Central memory CD4-positive, alpha-beta T cell (primary cell): ENCODE results near the gene LYL1.
"Not testable (repeated sequence)": the region's sequence is repeated elsewhere in the genome, so short reads cannot be mapped to it uniquely, and the experiment has no call there.

Source experiments
- DNase-seq: peaks from one replicate; pipeline ENCODE4 v3.0.0; 2022
- total RNA-seq, 3 experiments: gene quantifications; one replicate each; lab custom pipeline; 2026; lab: John Stamatoyannopoulos, UW

LYL1 gene
- total RNA-seq = 2.8 to 13.1 (median 6.8) reads per million in 3 experiments

DNA sequence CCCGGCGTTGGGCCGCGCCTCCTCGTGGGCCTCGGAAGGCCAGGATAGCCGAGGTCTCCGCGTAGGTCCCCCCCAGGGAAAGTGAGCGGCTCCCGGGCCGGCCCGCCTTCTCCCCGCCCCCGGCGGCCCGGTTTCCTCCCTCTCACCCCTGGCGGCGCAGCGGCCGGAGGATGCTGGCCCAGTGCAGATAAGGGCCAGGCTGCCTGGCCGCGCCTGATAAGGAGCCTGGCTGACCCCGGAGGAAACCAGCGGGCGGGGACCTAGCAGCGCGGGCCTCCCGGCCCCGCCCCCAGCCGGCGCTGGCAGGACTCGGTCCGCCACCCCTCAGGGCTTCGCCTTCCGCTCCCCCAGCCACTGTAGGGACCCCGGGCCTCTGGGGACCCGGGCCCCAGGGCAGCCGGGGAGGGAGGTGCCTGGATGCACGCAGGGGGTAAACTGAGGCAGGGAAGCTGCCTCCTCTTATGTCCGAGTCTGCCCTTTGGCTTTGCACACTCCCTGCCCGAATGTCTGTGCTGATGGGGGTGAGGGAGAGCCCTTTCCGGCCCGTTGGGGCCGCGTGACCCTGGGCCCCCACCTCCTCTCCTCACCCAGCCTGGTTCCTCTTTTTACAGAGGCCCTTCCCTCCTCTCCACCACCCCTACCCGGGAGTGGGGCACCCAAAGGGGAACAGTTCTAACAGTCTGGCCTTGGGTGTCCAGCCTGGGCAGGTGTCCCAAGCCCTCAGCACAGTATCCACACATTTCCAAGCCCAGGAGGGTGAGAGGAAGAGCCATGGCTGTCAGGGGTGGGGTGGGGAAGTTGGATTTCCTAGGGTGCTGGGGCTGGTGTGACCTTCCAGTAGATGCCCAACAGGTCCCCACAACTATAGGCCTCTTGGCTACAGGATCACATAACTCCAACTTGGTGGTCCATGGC lies at the start of gene LYL1:
Gene LYL1, minus strand, starts transcription at position 193 of the 915 bp plus-strand sequence. CDS start 1,687 bp downstream, outside the sequence.
- no peak for DNase-seq

DNA sequence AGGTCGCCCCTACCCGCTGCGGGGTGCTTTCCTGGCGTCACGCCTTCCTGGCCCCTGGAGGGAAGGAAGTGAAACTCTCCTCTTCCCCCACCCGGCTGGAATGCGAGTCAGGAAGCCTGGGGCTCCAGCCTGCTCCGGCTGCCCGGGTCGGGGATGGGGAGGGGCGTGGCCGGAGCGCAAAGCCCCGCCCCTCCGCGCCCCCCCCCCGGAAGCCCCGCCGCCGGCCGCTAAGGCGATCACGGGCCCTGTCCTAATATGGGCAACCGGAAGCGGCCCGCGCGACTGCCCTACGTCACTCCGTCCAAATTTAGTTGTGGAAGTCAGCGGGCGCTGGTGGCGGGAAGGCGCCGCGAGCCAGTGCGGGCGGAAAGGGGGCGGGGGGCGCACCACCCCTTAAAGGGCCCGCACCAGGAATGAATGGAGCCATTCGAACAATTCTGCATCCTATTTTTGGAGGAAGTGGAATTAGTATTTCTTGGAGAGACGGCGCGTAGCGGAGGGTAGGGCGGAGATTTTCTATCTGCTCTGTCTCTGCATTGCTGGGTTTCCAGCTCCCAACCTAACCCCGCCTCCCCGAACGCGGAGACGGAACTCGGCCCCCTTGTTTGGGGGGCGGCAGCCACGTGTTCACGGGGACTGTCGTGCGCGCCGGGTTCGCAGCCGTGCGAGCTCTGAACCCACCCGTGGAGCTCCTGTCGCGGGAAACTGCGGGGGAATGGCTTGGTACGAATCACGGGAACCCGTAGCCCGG lies 49.1 kb upstream of the LYL1 start:
- DNase-seq = peak; percentile 95

DNA sequence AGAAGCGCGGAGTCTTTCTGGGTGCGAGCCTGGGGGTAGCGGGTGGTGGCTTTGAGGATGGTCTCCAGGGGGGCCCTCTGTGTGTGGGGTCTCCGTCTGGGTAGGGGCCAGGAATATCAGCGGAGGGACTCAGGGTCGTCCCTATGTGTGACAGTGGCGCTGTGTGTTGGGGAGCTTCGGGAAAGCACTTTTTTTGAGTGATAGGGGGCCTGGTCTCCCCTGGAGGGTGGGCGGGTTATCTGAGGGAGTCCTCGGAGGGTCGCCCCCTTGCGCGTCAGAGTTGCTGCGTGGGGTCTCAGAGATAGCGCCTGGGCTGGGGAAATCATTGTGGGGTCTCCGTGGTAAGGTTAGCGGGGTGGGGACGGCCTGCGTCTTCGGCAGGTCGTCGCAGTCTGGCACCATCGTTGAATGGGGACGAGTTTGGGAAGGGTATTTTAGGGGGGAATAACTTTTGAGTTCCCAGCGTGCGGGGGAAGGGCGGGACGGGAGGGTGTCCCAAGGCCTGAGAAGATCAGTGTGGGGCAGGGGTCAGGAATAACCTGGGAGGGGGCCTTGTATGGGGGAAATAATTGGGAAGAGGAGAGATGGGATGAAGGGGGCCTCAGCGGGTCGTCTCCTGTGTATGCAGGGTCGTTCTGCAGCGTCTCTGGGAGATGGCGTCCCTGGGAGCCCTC lies 48.4 kb upstream of the LYL1 start:
- DNase-seq = no peak

DNA sequence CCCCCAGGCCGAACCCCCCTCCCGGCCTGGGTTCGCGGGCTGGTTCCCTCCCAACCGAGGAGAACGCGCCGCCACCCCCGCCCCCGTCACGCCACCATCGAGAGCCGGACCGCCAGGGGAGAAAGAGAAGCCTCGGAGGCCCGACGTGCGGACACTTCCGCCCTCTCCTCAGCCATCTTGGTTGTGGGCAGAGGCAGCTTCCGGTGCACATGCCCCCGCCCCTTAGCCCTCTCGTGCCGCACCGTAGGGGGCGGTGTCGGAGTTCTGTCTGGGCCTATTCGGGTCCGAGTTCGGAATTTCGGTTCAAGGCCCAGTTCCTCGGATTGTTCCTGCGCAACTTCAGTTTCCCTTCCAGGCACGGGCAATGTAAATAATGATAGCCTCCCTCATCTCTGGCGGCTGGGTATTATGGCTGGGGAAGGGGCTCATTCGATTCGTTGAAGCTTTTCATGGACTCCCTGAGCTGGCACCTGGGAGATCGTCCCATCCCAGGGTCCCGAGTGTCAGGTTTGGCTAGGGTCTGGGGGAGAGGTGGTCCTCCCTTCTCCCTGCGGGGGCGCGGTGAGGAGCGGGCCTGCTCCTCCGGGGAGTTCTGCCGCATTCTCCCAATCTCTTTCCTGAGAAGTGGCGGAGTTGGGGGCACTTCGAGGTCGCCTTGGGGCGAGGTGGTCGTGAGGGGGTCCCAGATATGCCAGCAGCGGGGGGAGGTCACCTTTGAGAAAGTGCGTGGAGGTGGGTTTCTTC lies 47.7 kb upstream of the LYL1 start, which contains the start of the genes IER2 and STX10:
Gene IER2, plus strand, starts transcription at position 225 of the 744 bp plus-strand sequence. CDS start 2,776 bp downstream, outside the sequence.
Gene STX10, minus strand, starts transcription at position 189 of the 744 bp plus-strand sequence. CDS start 202 bp downstream, outside the sequence.
- peak; percentile 92 for DNase-seq

DNA sequence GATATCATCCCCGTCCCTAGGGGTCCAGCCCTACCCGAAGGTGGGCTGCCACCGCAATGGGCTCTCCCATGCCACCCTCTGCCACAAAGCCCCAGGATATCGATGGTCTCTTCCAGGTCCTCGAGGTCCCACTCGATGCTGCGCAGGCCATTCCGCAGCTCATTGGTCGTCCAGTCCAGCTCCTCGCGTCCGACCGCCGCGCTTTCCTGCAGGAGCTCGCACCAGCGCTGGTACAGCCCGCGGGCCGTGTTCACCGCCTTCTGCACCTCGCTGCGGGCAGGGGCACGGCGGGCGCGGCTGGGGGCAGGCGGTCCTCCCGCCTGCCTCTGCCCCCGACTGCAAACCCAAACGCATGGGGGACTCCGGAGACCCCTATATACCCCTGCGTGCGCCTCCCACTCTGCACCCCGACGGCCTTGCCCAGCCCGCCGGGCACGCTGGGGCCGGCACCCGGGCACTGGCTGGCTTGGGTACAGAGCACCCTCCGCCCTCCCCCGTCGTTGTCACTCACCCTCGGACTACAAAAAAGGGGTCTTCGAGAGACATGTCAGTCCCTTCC lies 47.0 kb upstream of the LYL1 start:
- DNase-seq = no peak

DNA sequence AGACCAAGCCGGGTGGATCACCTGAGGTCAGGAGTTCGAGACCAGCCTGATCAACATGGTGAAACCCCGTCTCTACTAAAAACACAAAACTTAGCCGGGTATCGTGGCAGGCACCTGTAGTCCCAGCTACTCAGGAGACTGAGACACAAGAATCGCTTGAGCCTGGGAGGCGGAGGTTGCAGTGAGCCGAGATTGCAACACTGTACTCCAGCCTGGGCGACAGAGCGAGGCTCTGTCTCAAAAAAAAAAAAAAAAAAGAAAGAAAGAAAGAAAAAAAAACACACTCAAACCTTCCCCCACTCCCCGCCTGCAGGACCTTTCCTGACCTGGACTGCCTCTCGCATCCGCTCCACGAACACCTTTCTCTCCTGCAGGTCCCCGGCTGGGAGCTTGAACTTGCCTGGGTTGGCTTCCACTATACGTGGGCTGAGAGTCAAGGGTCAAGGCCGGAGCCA lies 46.5 kb upstream of the LYL1 start:
- not testable (repeated sequence) for DNase-seq

DNA sequence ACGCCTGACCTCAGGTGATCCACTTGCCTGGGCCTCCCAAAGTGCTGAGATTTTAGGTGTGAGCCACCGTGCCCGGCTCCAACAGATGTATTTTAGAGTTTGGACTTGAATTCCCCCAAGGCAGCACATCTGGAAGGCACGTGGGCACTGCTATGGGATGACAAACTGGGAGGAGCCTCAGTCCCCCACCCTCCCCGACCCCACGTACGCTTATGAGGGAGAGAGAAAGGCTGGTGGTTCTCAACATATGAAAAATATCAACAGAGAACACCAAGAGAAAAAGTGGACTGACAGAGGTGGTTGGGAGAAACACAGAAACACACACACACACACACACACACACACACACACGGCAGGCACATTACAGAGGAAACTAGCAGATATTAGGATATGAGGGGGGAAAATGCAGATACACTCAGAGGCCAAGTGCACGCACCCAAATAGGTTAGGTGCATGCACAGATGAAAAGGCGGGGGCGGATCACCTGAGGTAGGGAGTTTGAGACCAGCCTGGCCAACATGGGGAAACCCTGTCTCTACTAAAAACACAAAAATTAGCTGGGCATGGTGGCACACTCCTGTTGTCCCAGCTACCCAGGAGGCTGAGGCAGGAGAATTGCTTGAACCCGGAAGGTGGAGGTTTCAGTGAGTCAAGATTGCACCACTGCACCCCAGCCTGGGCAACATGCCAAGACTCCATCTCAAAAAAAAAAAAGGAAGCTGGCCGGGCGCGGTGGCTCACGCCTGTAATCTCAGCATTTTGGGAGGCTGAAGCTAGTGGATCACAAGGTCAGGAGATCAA lies 44.3 kb upstream of the LYL1 start:
- no peak for DNase-seq

DNA sequence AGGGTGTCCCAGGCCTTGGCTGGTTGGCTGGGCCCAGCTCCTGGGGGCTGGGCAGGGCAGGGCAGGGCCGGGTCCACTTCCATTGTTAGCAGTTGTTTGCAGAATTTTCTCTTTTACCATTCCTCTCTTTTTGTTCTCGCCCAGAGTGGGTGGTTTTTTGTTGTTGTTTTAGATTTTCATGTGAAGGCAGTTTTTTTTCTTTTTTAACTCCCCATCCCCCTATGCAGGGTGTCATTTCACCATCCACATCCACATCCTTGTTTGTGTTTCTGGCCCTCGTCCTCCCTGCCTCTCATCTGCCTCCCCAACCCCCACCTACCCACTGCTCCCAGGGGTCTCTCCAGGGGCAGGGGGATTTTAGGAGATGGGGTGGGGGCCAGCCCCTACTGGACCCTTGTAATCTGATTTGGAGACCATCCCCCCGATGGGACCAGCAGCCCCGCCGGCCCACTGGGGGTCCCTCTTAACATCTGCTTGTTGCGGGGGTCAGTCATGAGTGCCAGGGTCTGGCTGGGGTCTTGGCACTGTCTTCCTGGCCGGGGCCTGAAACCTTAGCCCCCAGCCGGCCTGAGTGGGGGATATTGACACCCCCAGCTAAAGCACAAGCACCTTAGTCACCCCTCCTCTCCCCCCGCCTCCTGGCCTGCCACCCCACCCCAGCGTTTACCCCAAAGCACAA lies 37.1 kb upstream of the LYL1 start:
- DNase-seq = no peak

DNA sequence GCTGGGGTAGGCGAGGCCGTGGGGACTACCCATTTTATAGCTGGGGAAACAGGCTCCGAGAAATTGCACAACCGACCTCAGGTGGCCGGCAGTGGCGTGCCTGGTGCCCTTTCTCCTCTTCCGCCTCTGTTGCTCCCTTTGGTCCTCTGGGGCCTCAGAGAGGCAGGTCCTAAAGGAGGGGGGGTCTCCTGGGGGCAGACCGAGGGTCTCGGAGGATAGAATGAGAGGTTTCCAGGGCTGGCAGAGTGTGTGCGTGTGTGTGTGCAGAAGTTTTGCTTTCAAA lies 36.2 kb upstream of the LYL1 start:
- DNase-seq = no peak

DNA sequence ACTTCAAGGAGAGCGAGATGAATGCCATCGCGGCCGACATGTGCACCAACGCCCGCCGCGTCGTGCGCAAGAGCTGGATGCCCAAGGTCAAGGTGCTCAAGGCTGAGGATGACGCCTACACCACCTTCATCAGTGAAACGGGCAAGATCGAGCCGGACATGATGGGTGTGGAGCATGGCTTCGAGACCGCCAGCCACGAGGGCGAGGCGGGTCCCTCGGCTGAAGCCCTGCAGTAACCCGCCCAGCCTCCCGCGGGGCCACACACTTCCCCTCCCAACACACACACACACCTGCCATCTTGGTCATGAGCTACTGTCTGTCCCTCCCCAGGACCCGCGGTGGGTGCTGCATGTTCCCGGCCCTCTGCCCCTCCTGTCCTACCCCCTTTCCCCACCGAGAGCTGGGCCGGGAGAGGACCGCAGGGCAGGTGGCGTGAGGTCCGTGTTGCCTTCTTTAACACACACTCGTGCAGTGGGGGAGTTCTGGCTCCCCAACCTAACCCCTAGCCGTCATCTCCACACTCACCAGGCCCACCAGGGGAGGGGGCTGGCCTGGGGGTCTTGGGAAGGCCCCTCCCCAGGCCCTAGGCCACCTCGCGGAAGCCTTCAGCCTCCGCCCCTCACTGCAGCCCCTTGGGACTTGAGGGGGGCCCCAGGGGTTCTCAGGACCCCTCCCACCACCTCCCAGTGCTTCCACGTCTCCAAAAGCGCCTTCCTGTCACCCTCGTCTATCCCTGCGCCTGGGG lies 35.7 kb upstream of the LYL1 start:
- DNase-seq = no peak

DNA sequence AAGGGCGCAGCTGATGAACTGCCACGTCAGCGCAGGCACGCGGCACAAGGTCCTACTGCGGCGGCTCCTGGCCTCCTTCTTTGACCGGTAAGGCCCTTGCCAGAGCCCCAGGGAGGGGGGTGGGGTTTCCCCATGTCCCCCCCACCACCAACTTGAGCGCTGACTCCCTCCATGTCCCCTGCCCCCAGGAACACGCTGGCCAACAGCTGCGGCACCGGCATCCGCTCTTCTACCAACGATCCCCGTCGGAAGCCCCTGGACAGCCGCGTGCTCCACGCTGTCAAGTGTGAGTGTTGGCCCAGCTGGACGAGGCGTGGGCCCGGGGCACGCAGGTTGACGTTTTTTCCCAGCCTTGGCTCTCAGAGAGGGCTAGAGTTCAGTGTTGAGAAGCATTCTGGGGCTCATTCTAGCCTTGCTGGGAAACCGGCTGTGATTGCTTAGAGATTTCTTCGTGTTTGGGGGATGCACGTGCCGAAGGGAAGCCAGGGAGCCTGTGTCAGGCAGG lies 34.7 kb upstream of the LYL1 start:
- no peak for DNase-seq

DNA sequence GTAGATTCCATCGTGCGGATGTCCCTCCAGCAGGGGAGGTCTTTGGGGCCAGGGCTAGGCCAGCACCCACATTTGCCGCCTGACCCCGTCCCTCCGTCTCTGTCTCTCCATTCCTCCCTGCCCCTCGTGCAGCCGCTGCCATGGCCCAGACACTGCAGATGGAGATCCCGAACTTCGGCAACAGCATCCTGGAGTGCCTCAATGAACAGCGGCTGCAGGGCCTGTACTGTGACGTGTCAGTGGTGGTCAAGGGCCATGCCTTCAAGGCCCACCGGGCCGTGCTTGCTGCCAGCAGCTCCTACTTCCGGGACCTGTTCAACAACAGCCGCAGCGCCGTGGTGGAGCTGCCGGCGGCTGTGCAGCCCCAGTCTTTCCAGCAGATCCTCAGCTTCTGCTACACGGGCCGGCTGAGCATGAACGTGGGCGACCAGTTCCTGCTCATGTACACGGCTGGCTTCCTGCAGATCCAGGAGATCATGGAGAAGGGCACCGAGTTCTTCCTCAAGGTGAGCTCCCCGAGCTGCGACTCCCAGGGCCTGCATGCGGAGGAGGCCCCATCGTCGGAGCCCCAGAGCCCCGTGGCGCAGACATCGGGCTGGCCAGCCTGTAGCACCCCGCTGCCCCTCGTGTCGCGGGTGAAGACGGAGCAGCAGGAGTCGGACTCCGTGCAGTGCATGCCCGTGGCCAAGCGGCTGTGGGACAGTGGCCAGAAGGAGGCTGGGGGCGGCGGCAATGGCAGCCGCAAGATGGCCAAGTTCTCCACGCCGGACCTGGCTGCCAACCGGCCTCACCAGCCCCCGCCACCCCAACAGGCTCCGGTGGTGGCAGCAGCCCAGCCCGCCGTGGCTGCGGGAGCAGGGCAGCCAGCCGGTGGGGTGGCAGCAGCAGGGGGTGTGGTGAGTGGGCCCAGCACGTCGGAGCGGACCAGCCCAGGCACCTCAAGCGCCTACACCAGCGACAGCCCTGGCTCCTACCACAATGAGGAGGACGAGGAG lies 32.7 kb upstream of the LYL1 start:
- no peak for DNase-seq

DNA sequence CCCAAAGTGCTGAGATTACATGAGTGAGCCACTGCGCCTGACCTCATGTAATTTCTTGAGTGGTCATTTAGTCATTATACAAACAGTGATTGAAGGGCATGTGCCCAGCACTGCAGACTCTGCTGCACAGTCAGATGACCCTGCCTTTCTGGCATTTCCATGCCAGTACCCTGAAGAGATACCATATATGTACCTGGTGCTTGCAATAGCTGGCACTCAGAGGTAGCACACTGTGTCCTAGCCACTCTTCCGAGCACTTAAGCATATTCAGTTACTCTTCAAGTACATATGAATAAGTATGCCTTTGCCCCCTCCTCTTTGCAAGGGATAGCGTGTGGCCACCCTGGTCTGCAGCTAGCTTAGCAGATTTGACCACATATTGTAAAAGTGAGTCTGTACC lies 32.0 kb upstream of the LYL1 start:
- DNase-seq = no peak

DNA sequence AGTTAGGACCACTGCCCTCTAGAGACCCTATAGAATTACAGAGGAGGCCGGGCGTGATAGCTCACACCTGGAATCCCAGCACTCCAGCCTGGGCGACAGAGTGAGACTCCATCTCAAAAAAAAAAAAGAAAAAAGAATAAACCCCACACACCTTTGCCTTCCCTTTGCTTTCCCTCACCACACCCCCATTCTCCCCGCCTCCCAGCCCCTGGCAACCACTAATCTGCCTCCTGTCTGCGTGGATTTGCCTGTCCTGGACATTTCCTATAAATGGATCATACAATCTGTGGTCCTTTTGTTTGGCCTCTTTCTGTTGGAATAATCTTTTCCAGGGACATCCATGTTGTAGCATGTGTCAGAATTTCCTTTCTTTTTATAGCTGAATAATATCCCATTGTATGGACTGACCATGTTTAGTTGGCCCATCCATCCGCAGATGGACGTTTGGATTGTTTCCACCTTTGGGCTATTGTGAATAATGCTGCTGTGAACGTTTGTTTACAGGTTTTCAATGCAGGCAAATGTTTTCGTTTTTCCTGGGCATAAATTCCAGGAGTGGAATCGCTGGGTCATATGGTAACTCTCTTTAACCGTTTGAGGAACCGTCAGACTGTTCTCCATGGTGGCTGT lies 30.7 kb upstream of the LYL1 start:
- DNase-seq = no peak

DNA sequence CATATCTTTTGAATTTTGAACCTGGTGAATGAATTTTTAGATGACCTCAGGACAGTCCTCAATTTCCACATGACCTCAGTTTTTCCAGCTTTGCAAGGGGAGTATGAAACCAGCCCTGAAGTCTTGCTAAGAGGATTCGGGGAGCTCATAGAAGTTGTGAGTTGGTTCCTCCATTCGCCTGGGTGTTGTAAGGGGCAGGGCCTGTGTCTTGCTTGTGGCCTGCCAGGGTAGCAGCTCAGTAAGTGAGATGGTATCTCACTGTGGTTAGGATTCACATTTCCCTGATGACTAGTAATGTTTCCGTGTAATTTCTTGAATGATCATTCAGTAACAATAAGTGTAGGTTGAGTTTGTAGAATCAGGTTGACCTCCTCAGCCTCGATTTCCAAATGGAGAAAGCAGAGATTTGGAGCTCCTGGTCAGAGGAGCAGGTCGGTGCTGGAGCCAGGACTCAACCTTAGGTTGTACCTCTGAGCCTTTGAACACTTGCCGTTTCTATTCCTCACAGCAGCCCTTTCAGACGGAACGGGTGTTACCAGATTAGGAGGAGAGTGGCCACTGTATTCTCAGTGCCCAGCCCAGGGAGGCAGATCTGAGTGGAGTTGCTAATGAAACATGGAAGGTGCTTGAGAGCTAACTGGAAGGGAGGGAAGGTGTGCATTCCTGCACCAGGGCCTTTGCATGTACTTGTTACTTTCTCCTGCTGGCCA lies 30.0 kb upstream of the LYL1 start:
- DNase-seq = peak; percentile 55

DNA sequence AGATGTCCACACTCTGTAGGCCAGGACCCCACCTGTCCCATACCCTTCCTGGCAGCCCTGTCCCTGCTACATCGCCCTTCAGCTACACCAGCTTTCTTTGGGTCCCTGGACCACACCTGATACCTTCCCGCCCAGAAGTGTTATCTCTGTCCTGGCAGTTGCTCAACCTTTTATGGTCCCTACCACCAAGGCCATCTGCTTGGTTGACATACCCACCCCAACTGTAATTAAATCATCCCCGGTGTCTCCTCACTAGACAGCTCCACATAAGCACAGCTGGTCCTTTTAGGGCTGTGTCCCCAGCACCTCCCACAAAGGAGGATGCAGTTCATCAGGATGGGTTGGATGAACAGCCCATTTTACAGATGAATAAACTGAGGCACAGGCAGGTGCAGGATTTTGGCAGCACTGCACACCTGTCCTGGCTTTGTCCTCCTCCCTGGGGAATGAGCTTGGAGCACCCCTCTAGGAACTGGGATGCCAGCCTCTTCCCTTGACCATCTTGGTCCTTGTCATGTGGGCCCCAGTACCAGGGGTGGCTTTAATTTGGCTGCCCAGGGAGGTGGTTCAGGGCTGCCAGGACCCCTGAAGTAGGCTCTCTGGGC lies 28.3 kb upstream of the LYL1 start:
- DNase-seq = no peak

DNA sequence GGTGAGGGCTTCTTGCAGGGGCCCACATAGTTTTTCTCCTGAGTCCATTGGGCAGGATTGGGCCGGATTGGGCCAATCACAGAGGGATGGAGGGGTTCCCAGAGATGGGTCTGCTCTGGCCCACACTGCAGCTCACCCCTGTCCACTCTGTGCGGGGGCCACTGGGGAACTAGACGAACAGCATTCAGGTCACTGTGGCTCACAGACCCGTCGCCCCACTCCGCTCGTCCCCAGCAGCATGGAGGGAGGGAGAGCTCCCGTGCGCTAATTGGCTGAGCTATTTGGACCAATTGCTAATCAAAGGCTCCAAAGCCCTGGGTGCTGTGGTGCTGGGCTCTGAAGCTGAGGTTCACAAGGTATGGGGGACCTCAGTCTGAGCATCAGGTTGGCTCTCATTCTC lies 26.7 kb upstream of the LYL1 start:
- DNase-seq = no peak
